Breast epithelium (tissue), 4 donors: ENCODE data around the gene ABCA4. TPM values are rescaled to one million over a fixed set of nuclear protein-coding genes. Genes with fewer than 3 reads are reported as not detected.

Experiments
- DNase-seq, 2 donors: peaks; one replicate each; pipeline ENCODE4 v3.0.0-alpha.2; 2019; ENCODE audit warnings: low spot score in 2 of 2
- H3K27ac ChIP-seq, 2 donors: fragments of 200-600 bp; sonication (generic) in 1 of 2; one replicate each; pipeline ENCODE4 v1.5.1; 2016 to 2019; ENCODE audit warnings: mild to moderate bottlenecking in 1 of 2
- H3K27me3 ChIP-seq, 2 donors: fragments of 200-600 bp; sonication (generic) in 1 of 2; one replicate each; pipeline versions ENCODE4 v1.5.1 to v1.6.0; 2017 to 2019; ENCODE audit warnings: control low read depth in 1 of 2, mild to moderate bottlenecking in 1 of 2
- H3K36me3 ChIP-seq: fragments of 200-600 bp; one replicate; pipeline ENCODE4 v1.5.1; 2019
- H3K4me1 ChIP-seq, 2 donors: fragments of 200-600 bp; sonication (generic); one replicate each; pipeline ENCODE4 v1.5.1; 2016 to 2019; ENCODE audit warnings: control low read depth in 1 of 2
- H3K4me3 ChIP-seq, 3 donors: fragments of 200-600 bp; sonication (generic); 1 replicate in 2 of 3; 2 replicates in 1 of 3; pipeline ENCODE4 v1.5.1; 2016 to 2019; ENCODE audit warnings: mild to moderate bottlenecking in 3 of 3, moderate library complexity in 2 of 3
- H3K9me3 ChIP-seq, 2 donors: fragments of 200-600 bp; sonication (generic) in 1 of 2; one replicate each; pipeline ENCODE4 v1.5.1; 2016 to 2019; ENCODE audit warnings: control low read depth in 1 of 2
- CTCF ChIP-seq, 3 donors: fragments of 450-650 bp; IDR thresholded peaks; one replicate each; pipeline ENCODE4 v1.5.1; 2016 to 2017; ENCODE audit warnings: antibody characterized with exemption in 3 of 3, mild to moderate bottlenecking in 3 of 3, moderate library complexity in 3 of 3
- POLR2A ChIP-seq: fragments of 450-650 bp; IDR thresholded peaks from one replicate; pipeline ENCODE4 v1.6.1; 2016; ENCODE audit warnings: antibody characterized with exemption, mild to moderate bottlenecking, moderate library complexity
- POLR2AphosphoS5 ChIP-seq, 3 donors: sonication (generic); formaldehyde crosslinking; IDR thresholded peaks; one replicate each; pipeline ENCODE4 v1.6.1; 2017; ENCODE audit warnings: antibody characterized with exemption in 3 of 3
- intact Hi-C: fragments of 100-400 bp; cut with DNase I; formaldehyde crosslinking; loops from one replicate; pipeline ENCODE4 v1.15.1; 2023; ENCODE audit warnings: low total_unique reads
- total RNA-seq, 3 donors: library from RNA; depleted of rRNA; stranded (reverse); fragments of >200 nt; gene quantifications; one replicate each; pipeline ENCODE4 v1.1.0, GENCODE V29; 2016

The ABCA4 gene
- total RNA-seq, 3 donors from 2014 or later: 0.16 to 3.5 (median 1.3) TPM

- TF ChIP-seq POLR2AphosphoS5 (IDR thresholded peaks at IDR 0.05) (no peak), CTCF (IDR thresholded peaks at IDR 0.05) (no peak), POLR2A (no peak)
- Histone ChIP-seq H3K27me3 (no peaks in the 10 kb centered on the region), H3K36me3 (no peaks in the 10 kb centered on the region), H3K4me3 (no peak overlapping the region), H3K4me1 (no peaks in the 10 kb centered on the region), H3K27ac (no peak overlapping the region), H3K9me3 (no peaks in the 10 kb centered on the region)
- intact Hi-C loops: no loop called here
- DNase-seq: no peak
Observed at GRCh38 chr1:94143809-94144176, 22.8 kb upstream of the ABCA4 start.

DNA sequence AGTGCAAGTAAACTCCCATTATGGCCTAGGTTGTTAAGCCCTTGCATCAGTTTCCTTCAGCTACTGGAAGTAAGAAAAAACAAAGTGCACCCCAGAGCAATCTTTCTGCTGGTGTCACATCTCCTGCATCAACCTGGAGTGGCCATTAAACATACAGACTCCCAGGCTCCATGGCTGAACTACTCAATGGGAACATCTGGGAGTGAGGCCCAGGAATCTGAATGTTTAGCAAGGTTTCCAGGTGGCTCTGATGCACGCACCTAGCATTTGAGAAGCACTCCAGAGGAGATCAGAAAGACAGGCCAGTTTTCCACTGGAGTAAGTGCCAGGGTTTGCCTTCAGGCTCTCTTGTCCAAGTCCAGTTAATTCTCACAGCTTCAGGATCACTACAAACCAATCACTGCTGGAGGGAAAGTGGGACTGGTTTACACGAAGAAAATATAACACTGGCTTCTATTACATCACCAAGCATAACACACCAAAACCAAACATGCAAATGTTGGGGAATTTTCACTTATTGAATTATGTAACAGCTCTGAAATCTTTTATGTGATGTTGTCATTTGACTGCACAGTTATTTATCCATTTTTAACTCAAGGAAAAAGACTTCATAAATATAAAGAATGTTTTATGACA is 22.3 kb upstream of the ABCA4 start:
- H3K9me3 ChIP-seq: no peaks in the 10 kb centered on the region
- intact Hi-C loops: no loop called here
- no peaks in the 10 kb centered on the region for H3K27me3 ChIP-seq
- TF ChIP-seq POLR2AphosphoS5 (IDR thresholded peaks at IDR 0.05): no peak
- TF ChIP-seq POLR2A: no peak
- TF ChIP-seq CTCF (IDR thresholded peaks at IDR 0.05): no peak
- H3K4me3 ChIP-seq: no peak overlapping the region
- no peaks in the 10 kb centered on the region for H3K4me1 ChIP-seq
- no peaks in the 10 kb centered on the region for H3K36me3 ChIP-seq
- no peak overlapping the region for H3K27ac ChIP-seq
- no peak for DNase-seq

DNA sequence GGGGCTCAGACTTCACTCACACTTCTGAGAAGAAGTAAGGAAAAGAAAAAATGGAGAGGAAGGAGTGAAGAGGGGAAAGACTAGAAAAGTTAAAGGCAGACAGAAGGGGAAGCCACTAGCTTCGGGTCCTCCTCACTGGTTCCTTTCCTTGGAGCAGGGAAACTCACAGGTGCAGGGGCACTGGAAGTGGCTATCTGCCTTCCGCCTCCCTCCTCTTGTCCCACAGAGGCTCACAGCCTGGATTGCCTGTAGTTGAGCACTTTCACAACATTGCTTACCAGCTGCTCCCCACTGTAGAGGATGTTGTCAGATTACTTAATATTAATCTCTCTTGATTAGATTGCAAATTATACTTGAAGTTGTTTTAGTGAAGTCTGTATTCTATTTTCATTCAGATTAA is 21.6 kb upstream of the ABCA4 start:
- Histone ChIP-seq H3K27ac (no peak overlapping the region), H3K4me3 (no peak overlapping the region), H3K9me3 (no peaks in the 10 kb centered on the region), H3K4me1 (no peaks in the 10 kb centered on the region), H3K27me3 (no peaks in the 10 kb centered on the region), H3K36me3 (no peaks in the 10 kb centered on the region)
- no peak for DNase-seq
- intact Hi-C loops: no loop called here
- TF ChIP-seq POLR2AphosphoS5 (IDR thresholded peaks at IDR 0.05) (no peak), POLR2A (no peak), CTCF (IDR thresholded peaks at IDR 0.05) (no peak)

DNA sequence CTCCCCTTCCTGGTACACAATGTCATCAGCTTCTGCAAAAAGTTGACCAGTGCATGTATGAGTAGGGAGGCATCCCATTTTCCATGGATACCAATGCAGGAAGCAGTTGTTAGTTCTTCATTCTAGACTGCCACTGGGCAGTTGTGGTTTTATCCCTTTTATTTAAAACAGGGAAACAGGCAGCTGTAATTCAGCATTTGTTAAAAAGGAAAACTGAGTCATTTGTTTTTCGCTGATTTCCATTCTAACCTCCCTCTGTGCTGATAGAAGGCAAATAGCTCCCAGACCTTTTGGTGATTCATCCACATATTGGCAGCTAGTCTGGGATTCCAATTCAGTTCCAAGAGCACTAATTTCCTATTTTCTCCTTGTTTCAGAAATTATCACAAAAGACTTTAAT is 21.1 kb upstream of the ABCA4 start:
- Histone ChIP-seq H3K4me1 (no peaks in the 10 kb centered on the region), H3K4me3 (no peak overlapping the region), H3K9me3 (no peaks in the 10 kb centered on the region), H3K36me3 (no peaks in the 10 kb centered on the region), H3K27me3 (no peaks in the 10 kb centered on the region), H3K27ac (no peak overlapping the region)
- intact Hi-C loops: no loop called here
- TF ChIP-seq CTCF (IDR thresholded peaks at IDR 0.05) (no peak), POLR2AphosphoS5 (IDR thresholded peaks at IDR 0.05) (no peak), POLR2A (no peak)
- DNase-seq: no peak

DNA sequence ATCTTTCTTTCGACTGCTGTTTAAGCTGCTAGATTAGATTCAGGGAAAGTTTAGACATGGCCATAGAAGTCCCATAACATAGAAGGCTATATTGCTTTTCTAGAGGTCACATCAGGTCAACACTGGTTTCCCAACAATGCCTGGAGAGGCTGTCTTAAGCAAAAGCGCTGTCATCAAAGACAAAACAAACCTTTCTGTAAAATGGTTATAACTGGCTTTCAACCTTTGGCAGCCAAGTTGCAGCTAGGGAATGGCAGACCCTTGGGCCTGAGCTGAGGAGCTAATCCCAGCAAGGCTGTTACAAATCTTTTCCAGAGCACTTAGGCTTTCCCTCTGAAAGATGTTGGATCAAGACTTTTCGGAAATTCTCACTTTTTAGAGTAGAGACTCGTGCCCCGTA is 11.2 kb upstream of the ABCA4 start:
- H3K27me3 ChIP-seq: no peaks in the 10 kb centered on the region
- DNase-seq: no peak
- H3K36me3 ChIP-seq: no peaks in the 10 kb centered on the region
- H3K9me3 ChIP-seq: peaks cover 0 to 3% of the 10 kb centered on the region in 2 donors
- no peak for TF ChIP-seq CTCF (IDR thresholded peaks at IDR 0.05)
- no peak for TF ChIP-seq POLR2A
- H3K4me1 ChIP-seq: no peaks in the 10 kb centered on the region
- H3K4me3 ChIP-seq: no peak overlapping the region
- no peak overlapping the region for H3K27ac ChIP-seq
- intact Hi-C loops: no loop called here
